Osteoblast (primary cell): ENCODE results near the gene DIP2B. TPM values are rescaled to one million over a fixed set of nuclear protein-coding genes. Genes with fewer than 3 reads are reported as not detected.

Experiments used
- DNase-seq: peaks from one replicate; pipeline ENCODE4 v3.0.0; 2011; ENCODE audit warnings: low spot score, mixed read lengths; ENCODE audit not compliant: insufficient read length; ENCODE audit errors: missing footprints
- H2AFZ ChIP-seq: 2 replicates; pipeline ENCODE4 v1.6.0; 2011; ENCODE audit warnings: mild to moderate bottlenecking, low read length
- H3K27ac ChIP-seq: 2 replicates; pipeline ENCODE4 v1.5.1; 2011; ENCODE audit warnings: mild to moderate bottlenecking, low read depth, low read length, moderate library complexity
- H3K27me3 ChIP-seq: 2 replicates; pipeline ENCODE4 v1.6.0; 2012; ENCODE audit warnings: mild to moderate bottlenecking, control low read depth, inconsistent platforms, low read length, moderate library complexity; ENCODE audit not compliant: insufficient read depth
- H3K36me3 ChIP-seq: 2 replicates; pipeline ENCODE4 v1.5.1; 2011; ENCODE audit warnings: mild to moderate bottlenecking, low read length, control low read depth, moderate library complexity; ENCODE audit not compliant: insufficient read depth
- H3K4me1 ChIP-seq: 2 replicates; pipeline ENCODE4 v1.5.1; 2011; ENCODE audit warnings: mild to moderate bottlenecking, low read length, control low read depth, moderate library complexity; ENCODE audit not compliant: insufficient read depth
- H3K4me2 ChIP-seq: 2 replicates; pipeline ENCODE4 v1.6.0; 2011; ENCODE audit warnings: mild to moderate bottlenecking, low read length; ENCODE audit not compliant: insufficient read depth
- H3K4me3 ChIP-seq: fragments of 200-600 bp; sonication (generic); 3 replicates; pipeline ENCODE4 v1.5.1; 2012; ENCODE audit warnings: mild to moderate bottlenecking, low read length, inconsistent platforms; ENCODE audit not compliant: insufficient read depth
- H3K79me2 ChIP-seq: 2 replicates; pipeline ENCODE4 v1.6.0; 2012; ENCODE audit warnings: mild to moderate bottlenecking, low read length, control low read depth, inconsistent platforms; ENCODE audit not compliant: insufficient read depth
- H3K9me3 ChIP-seq: 2 replicates; pipeline ENCODE4 v1.5.1; 2011; ENCODE audit warnings: low read depth, low read length, control low read depth
- H4K20me1 ChIP-seq: 2 replicates; pipeline ENCODE4 v1.6.0; 2012; ENCODE audit warnings: mild to moderate bottlenecking, low read length, control low read depth; ENCODE audit not compliant: insufficient read depth
- total RNA-seq: library from RNA; depleted of rRNA; stranded (reverse); fragments of >200 nt; gene quantifications from 2 replicates; pipeline ENCODE4 v1.2.3, GENCODE V29; 2012
- TF ChIP-seq, protein P1 (sequence below): IDR thresholded peaks from 2 replicates; pipeline ENCODE4 v1.5.1; 2011; ENCODE audit warnings: mild to moderate bottlenecking, low read depth, low read length, moderate library complexity; ENCODE audit errors: extremely low read depth

DIP2B gene
- total RNA-seq, 1 donor, result 28.2 TPM

DNA sequence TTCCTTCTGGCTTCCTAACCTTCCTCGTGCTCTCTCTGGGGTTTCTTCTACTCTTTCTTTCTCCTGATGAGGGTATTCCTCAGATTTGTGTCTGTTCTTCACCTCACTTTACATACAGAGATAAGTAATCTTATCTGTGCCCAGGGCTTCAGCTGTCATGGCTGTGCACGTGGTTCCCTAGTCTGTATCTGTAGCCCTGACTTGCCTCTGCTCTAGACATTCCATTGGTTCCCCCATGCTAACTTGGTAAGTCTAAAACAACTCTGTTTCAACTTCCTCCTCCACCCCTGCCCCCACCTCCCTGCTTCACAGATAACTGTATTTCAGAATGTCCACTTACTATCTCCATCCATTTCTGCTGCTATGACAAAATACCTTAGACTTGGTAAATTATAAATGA is 10.8 kb downstream of the DIP2B start:
- no peak for DNase-seq
- Histone ChIP-seq H3K36me3 (no peaks in the 10 kb centered on the region), H3K4me2 (no peak overlapping the region), H3K79me2 (peaks cover 77% of the 10 kb centered on the region), H2AFZ (no peak overlapping the region), H3K27ac (no peak overlapping the region), H4K20me1 (peaks cover 6% of the 10 kb centered on the region), H3K27me3 (no peaks in the 10 kb centered on the region), H3K4me1 (peaks cover 10% of the 10 kb centered on the region), H3K9me3 (no peaks in the 10 kb centered on the region), H3K4me3 (no peak overlapping the region)
- TF ChIP-seq, protein P1, sequence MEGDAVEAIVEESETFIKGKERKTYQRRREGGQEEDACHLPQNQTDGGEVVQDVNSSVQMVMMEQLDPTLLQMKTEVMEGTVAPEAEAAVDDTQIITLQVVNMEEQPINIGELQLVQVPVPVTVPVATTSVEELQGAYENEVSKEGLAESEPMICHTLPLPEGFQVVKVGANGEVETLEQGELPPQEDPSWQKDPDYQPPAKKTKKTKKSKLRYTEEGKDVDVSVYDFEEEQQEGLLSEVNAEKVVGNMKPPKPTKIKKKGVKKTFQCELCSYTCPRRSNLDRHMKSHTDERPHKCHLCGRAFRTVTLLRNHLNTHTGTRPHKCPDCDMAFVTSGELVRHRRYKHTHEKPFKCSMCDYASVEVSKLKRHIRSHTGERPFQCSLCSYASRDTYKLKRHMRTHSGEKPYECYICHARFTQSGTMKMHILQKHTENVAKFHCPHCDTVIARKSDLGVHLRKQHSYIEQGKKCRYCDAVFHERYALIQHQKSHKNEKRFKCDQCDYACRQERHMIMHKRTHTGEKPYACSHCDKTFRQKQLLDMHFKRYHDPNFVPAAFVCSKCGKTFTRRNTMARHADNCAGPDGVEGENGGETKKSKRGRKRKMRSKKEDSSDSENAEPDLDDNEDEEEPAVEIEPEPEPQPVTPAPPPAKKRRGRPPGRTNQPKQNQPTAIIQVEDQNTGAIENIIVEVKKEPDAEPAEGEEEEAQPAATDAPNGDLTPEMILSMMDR, result no peak

DNA sequence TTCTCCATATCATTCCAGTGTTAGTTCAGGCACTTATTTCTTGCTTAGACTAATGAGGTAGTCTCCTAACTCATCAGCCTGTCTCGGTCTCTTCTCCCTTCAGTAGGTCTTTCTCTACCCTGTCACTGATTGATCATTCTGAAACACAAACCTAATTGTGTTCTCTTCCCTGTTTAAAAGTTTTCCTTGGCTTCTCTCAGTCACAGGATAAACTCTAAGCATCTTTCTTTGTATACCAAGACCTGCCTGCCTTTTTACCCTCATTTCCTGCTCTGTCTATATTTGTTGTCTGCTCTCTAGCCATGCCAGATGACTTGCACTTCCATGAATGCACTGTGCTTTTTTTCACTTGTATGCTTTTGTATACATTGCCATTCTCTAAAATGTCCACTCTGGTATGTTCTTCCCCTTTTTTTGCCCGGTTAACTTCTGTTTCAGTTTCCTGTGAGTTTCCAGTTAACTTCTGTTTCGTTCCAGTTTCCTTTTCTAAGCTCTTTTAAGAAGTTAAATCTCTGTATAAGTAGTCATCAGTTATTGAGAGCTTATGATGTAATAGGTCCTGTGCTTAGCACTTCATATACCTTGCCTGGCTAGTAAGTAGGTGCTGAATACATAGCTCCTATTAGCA is 12.8 kb downstream of the DIP2B start:
- TF ChIP-seq, protein P1, result no peak
- H3K79me2 ChIP-seq, result peaks cover 76% of the 10 kb centered on the region
- H3K4me2 ChIP-seq, result peak overlapping the region; percentile 74
- no peaks in the 10 kb centered on the region for H3K36me3 ChIP-seq
- peak overlapping the region; percentile 38 for H3K4me3 ChIP-seq
- H3K27me3 ChIP-seq, result no peaks in the 10 kb centered on the region
- peaks cover 10% of the 10 kb centered on the region for H3K4me1 ChIP-seq
- peak; percentile 83 for DNase-seq
- peaks cover 6% of the 10 kb centered on the region for H4K20me1 ChIP-seq
- H2AFZ ChIP-seq, result peak overlapping the region; percentile 81
- no peaks in the 10 kb centered on the region for H3K9me3 ChIP-seq
- H3K27ac ChIP-seq, result peak overlapping the region; percentile 67

DNA sequence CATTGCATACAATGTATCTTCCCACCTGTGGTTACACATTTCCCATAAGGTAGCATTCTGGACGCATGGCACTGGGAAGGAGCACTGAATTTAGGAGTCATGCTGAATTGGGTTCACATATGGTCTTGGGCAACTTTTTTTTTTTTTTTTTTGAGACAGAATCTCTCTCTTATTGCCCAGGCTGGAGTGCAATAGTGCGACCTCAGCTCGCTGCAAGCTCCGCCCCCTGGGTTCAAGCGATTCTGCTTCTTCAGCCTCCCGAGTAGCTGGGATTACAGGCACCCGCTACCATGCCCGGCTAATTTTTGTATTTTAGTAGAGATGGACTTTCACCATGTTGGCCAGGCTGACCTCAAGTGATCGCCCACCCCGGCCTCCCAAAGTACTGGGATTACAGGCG is 13.3 kb downstream of the DIP2B start:
- Histone ChIP-seq H3K79me2 (peaks cover 71% of the 10 kb centered on the region), H2AFZ (peak overlapping the region; percentile 81), H3K27me3 (no peaks in the 10 kb centered on the region), H3K36me3 (no peaks in the 10 kb centered on the region), H3K27ac (peak overlapping the region; percentile 67), H3K4me1 (peaks cover 10% of the 10 kb centered on the region), H3K9me3 (no peaks in the 10 kb centered on the region), H3K4me3 (no peak overlapping the region), H3K4me2 (peak overlapping the region; percentile 74), H4K20me1 (peaks cover 6% of the 10 kb centered on the region)
- DNase-seq, result no peak
- TF ChIP-seq, protein P1, result no peak

DNA sequence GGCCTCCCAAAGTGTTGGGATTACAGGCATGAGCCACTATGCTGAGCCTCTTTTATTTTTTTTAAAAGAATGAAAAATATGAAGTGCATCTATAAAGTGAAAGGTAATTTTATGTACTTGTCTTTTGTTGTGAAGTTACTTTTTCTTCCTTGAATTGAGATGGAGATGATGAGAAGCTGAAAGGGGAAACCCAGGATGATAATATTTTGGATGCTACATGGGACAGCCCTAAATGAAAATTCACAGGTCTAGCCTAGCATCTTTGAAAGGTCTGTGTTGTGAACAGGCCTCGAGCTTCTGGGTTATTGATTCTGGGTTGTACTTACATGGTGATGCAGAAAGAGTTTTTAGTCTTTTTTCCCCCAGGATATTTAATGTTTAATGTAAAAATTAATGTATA is 14.6 kb downstream of the DIP2B start:
- no peaks in the 10 kb centered on the region for H3K9me3 ChIP-seq
- peaks cover 10% of the 10 kb centered on the region for H3K4me1 ChIP-seq
- no peaks in the 10 kb centered on the region for H3K36me3 ChIP-seq
- no peak overlapping the region for H3K4me3 ChIP-seq
- H4K20me1 ChIP-seq, result peaks cover 6% of the 10 kb centered on the region
- DNase-seq, result no peak
- H2AFZ ChIP-seq, result no peak overlapping the region
- H3K27ac ChIP-seq, result no peak overlapping the region
- TF ChIP-seq, protein P1, result no peak
- no peaks in the 10 kb centered on the region for H3K27me3 ChIP-seq
- H3K4me2 ChIP-seq, result no peak overlapping the region
- H3K79me2 ChIP-seq, result peaks cover 60% of the 10 kb centered on the region
